ENCODE data around the gene CTBP1.

CTBP1 gene

GRCh38 chr4:1255151-1255550 lies 6.2 kb upstream of the CTBP1 start:
- no peak for DNase-seq (ENCODE audit: low read depth in 1 of 2, low spot score in 1 of 2)
- TF ChIP-seq REST (IDR thresholded peaks at IDR 0.05; ENCODE audit: insufficient replicate concordance, low read depth) = no peak
- no peak for TF ChIP-seq GABPA (IDR thresholded peaks at IDR 0.05; ENCODE audit: low read depth)
- no peak for TF ChIP-seq POLR2AphosphoS5 (IDR thresholded peaks at IDR 0.05; ENCODE audit: low read depth)
- no peak for TF ChIP-seq CTCF (IDR thresholded peaks at IDR 0.05; ENCODE audit: insufficient read depth, low read length)
- no peak for TF ChIP-seq SPI1 (IDR thresholded peaks at IDR 0.05; ENCODE audit: borderline replicate concordance, low read depth)

GRCh38 chr4:1253831-1254230 lies 4.9 kb upstream of the CTBP1 start:
- DNase-seq (ENCODE audit: low read depth in 1 of 2, low spot score in 1 of 2) = no peak
- no peaks in the 10 kb centered on the region for H3K27me3 ChIP-seq (ENCODE audit: insufficient read depth, poor library complexity, severe bottlenecking)
- TF ChIP-seq GABPA (IDR thresholded peaks at IDR 0.05; ENCODE audit: low read depth) (no peak), POLR2AphosphoS5 (IDR thresholded peaks at IDR 0.05; ENCODE audit: low read depth) (no peak), SPI1 (IDR thresholded peaks at IDR 0.05; ENCODE audit: borderline replicate concordance, low read depth) (no peak), CTCF (IDR thresholded peaks at IDR 0.05; ENCODE audit: insufficient read depth, low read length) (no peak), REST (IDR thresholded peaks at IDR 0.05; ENCODE audit: insufficient replicate concordance, low read depth) (no peak)
- no peak overlapping the region for H3K4me3 ChIP-seq (replicated peaks; ENCODE audit: insufficient read depth, low read length)
- H3K27ac ChIP-seq (replicated peaks) = no peak overlapping the region

More at GRCh38 chr4:1255151-1255550, 6.2 kb upstream of the CTBP1 start:
- Histone ChIP-seq H3K4me3 (replicated peaks; ENCODE audit: insufficient read depth, low read length) (no peak overlapping the region), H3K27ac (replicated peaks) (no peak overlapping the region), H3K27me3 (ENCODE audit: insufficient read depth, poor library complexity, severe bottlenecking) (no peaks in the 10 kb centered on the region)

- Histone ChIP-seq H3K4me3 (replicated peaks; ENCODE audit: insufficient read depth, low read length) (no peak overlapping the region), H3K27ac (replicated peaks) (no peak overlapping the region), H3K27me3 (ENCODE audit: insufficient read depth, poor library complexity, severe bottlenecking) (no peaks in the 10 kb centered on the region)
- DNase-seq (ENCODE audit: low read depth in 1 of 2, low spot score in 1 of 2) = no peak
- no peak for TF ChIP-seq SPI1 (IDR thresholded peaks at IDR 0.05; ENCODE audit: borderline replicate concordance, low read depth)
- no peak for TF ChIP-seq POLR2AphosphoS5 (IDR thresholded peaks at IDR 0.05; ENCODE audit: low read depth)
- TF ChIP-seq REST (IDR thresholded peaks at IDR 0.05; ENCODE audit: insufficient replicate concordance, low read depth) = no peak
Observed at GRCh38 chr4:1252928-1253492, 4.1 kb upstream of the CTBP1 start.
